ENCODE results near the gene DRD2.

DRD2 gene

DNA sequence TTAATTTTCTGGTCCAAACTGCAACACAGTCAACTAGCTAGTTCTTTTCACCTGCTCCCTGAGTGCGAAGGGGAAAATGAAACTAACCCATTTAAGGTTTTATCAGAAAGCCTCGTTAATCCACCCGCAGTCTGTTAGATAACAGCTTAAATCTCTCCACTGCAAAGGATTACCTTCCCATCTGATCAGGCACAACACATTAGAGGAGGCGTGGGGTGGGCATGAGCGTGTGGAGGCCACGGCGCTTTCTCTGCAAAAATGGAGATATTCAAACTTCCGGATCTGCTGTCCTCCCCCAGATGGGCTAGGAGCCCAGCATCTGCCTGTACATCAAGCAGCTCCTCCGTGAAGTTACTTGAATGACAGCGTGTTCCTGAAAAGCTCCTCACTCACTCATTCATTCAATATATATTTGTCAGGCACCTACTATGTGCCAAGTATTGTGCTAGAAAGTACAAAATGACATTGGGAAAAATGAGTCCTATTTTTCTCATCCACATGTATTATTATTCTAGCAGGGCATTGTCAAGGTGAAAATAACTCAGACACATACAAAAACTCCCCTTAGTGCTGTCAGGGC, 101.1 kb downstream of the DRD2 start:
- DNase-seq (ENCODE audit: low read depth in 2 of 2, low spot score in 1 of 2): no peak

DNA sequence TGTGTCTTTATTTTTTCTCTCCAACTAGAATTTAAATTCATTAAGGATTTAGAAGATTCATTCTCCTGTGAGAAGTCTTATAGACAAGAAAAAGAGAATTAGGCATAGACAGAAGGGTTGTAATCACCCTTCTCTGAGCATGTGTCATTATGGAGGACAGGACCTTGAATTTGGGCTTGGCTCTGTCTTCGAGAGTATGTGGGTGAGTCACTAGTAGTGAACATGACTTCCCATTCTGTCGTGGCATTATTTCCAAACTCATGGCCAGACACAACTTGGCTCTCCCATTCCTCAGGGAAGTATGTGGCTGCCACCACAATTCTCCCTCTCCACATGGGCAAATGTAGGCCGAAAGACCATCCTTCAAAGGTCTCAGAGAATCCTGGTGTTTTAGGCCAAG, 101.9 kb downstream of the DRD2 start:
- no peak for DNase-seq (ENCODE audit: low read depth in 2 of 2, low spot score in 1 of 2)

- no peak for DNase-seq (ENCODE audit: low read depth in 2 of 2, low spot score in 1 of 2)
Measured at GRCh38 chr11:113372309-113372708, 102.9 kb downstream of the DRD2 start.

DNA sequence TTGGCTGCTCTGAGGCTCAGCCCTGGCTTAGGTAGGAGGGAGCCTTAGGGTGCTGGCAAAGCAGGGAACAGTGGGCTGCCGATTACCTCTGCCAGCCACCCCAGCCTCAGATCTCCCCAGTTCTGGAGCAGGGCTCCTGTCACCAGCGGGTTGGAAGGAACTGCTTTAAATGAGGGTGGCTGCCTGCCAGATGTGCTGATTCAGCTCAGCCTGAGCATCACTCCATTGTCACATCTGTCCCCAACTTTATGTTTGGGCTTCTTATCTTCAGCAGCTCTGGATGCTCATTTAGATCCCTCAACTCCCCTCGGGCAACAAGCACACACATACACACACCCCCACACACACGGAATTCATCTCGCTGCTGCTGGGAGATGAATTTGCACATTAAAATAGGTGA, 104.6 kb downstream of the DRD2 start:
- no peak for DNase-seq (ENCODE audit: low read depth in 2 of 2, low spot score in 1 of 2)

DNA sequence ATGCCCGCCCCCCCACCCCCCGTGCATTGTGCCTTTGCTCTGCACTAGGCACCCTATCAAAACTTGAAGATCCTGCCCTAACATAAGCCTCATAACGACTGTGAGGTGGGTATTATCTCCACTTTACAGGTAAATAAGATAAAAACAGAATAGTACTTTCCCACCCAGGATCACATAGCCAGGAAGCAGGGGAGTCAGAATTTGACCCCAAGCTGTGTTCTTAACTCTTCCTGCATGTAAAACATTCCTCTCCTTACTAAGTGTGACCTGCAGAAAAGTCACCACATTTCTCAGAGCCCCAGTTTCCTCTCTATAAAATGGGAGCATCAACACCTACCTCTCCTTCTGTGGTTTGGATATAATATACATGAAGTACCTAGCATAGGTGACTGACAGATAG, 105.8 kb downstream of the DRD2 start:
- DNase-seq (ENCODE audit: low read depth in 2 of 2, low spot score in 1 of 2): no peak

DNA sequence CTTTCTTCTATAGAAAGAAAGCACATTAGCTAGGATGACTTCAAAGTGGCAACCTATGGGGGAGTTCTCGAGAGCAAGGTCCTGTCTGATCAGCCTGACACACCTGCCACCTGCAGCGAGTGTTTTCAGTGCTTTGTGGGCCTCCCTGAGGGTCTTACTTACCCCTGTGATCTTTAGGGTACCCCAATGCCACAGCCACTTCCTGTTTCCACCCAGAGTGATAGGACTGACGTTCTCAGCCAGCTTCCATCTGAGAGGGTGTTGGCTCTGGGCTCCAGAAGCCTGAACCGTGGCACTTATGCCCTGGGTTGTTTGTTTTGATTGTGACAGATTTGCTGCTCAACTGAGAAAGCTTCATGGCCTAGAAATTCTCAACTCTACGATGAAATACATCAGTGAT, 109.3 kb downstream of the DRD2 start:
- DNase-seq (ENCODE audit: low read depth in 2 of 2, low spot score in 1 of 2): no peak

GRCh38 chr11:113363996-113364641, 111.1 kb downstream of the DRD2 start:
- no peak for DNase-seq (ENCODE audit: low read depth in 2 of 2, low spot score in 1 of 2)

GRCh38 chr11:113363406-113363805, 111.8 kb downstream of the DRD2 start:
- no peak for DNase-seq (ENCODE audit: low read depth in 2 of 2, low spot score in 1 of 2)
